GM12878 (cell line): Measurements from ENCODE around the gene PPRC1. TPM values are rescaled to one million over a fixed set of nuclear protein-coding genes. Genes with fewer than 3 reads are reported as not detected.
A peak's percentile ranks its signal among the peaks of the same experiment; 100 is the strongest.

Source experiments
- ATAC-seq: fragments of 200-7000 bp; cut with Tn5 transposase; 3 replicates; pipeline ENCODE4 v1.9.1; 2020; ENCODE audit warnings: mild to moderate bottlenecking, moderate library complexity
- BruUV-seq: library from RNA; stranded (reverse); fragments of 400-500 nt; replicated peaks from 2 replicates; lab custom pipeline; 2021; lab: Mats Ljungman, UMichigan
- CTCF ChIA-PET: fragments of 300-600 bp; sonication (Branson Sonifier 250); formaldehyde crosslinking; extraction: SDS; loops from one replicate; lab custom pipeline; 2021; ENCODE audit warnings: inconsistent platforms; lab: Yijun Ruan, JAX
- POLR2A ChIA-PET: fragments of 350-600 bp; formaldehyde crosslinking; extraction: SDS; loops from one replicate; lab custom pipeline; 2021; ENCODE audit warnings: inconsistent platforms; lab: Charles Lee
- RAD21 ChIA-PET: fragments of 300-600 bp; sonication (Branson Sonifier 250); formaldehyde crosslinking; loops from one replicate; lab custom pipeline; 2023; ENCODE audit warnings: antibody characterized with exemption; ENCODE audit not compliant: unreplicated experiment; lab: Charles Lee
- SMC1A ChIA-PET: fragments of 300-600 bp; sonication (Branson Sonifier 250); formaldehyde crosslinking; loops from one replicate; lab custom pipeline; 2023; ENCODE audit not compliant: unreplicated experiment, uncharacterized antibody; lab: Charles Lee
- DNase-seq: peaks from one replicate; pipeline ENCODE4 v3.0.0-alpha.2; 2011; ENCODE audit warnings: low read depth, low spot score
- FAIRE-seq: peaks from 3 replicates; lab custom pipeline; 2011; peaks lifted over from hg19 to GRCh38; lab: Jason Lieb, UNC
- H2AFZ ChIP-seq: 2 replicates; pipeline ENCODE4 v1.6.0; 2011; ENCODE audit warnings: low read depth, low read length, control low read depth; ENCODE audit not compliant: control insufficient read depth
- H3K27ac ChIP-seq: 2 replicates; pipeline ENCODE4 v1.5.1; 2011; ENCODE audit warnings: control low read depth; ENCODE audit not compliant: control insufficient read depth, insufficient read depth
- H3K27me3 ChIP-seq, 2 experiments: replicated peaks in 1 of 2; 2 replicates each; pipeline versions ENCODE4 v1.6.0 to v1.6.1; 2011; ENCODE audit warnings: low read length in 1 of 2; ENCODE audit not compliant: control insufficient read depth in 2 of 2, insufficient read depth in 2 of 2
- H3K36me3 ChIP-seq, 2 experiments: 2 replicates each; pipeline ENCODE4 v1.5.1; 2011; ENCODE audit warnings: low read length in 1 of 2; ENCODE audit not compliant: control insufficient read depth in 2 of 2, insufficient read depth in 2 of 2
- H3K4me1 ChIP-seq: 2 replicates; pipeline ENCODE4 v1.6.1; 2011; ENCODE audit warnings: mild to moderate bottlenecking, low read length, moderate library complexity, mixed read lengths; ENCODE audit not compliant: control insufficient read depth, insufficient read depth
- H3K4me2 ChIP-seq: 2 replicates; pipeline ENCODE4 v1.6.0; 2011; ENCODE audit warnings: control low read depth; ENCODE audit not compliant: control insufficient read depth, insufficient read depth
- H3K4me3 ChIP-seq: fragments of 200-600 bp; sonication (generic); 2 replicates; pipeline ENCODE4 v1.5.1; 2016
- H3K79me2 ChIP-seq: 2 replicates; pipeline ENCODE4 v1.6.0; 2011; ENCODE audit warnings: low read length; ENCODE audit not compliant: control insufficient read depth, insufficient read depth
- H3K9ac ChIP-seq: 2 replicates; pipeline ENCODE4 v1.8.0; 2011; ENCODE audit warnings: low read length, control low read depth, mixed read lengths; ENCODE audit not compliant: control insufficient read depth, insufficient read depth
- H3K9me3 ChIP-seq: replicated peaks from 3 replicates; pipeline ENCODE4 v1.5.1; 2011; ENCODE audit warnings: mild to moderate bottlenecking, low read length; ENCODE audit not compliant: control insufficient read depth, insufficient read depth
- H4K20me1 ChIP-seq: 2 replicates; pipeline ENCODE4 v1.6.0; 2011; ENCODE audit not compliant: control insufficient read depth, insufficient read depth
- BCL11A ChIP-seq: IDR thresholded peaks from 2 replicates; pipeline ENCODE4 v1.6.1; 2011; ENCODE audit warnings: low read depth, low read length
- RAD21 ChIP-seq: IDR thresholded peaks from 2 replicates; pipeline ENCODE4 v1.6.1; 2011; ENCODE audit warnings: mild to moderate bottlenecking, low read depth, low read length, moderate library complexity; ENCODE audit not compliant: insufficient read depth
- RBBP5 ChIP-seq: fragments of 200-600 bp; sonication (generic); conservative IDR thresholded peaks from 2 replicates; pipeline ENCODE4 v1.6.1; 2016
- WGBS: methylation state at CpG from one replicate; pipeline ENCODE4 v1.1.6; 2016; ENCODE audit warnings: low lambda C conversion rate; ENCODE audit not compliant: insufficient replicate concordance, insufficient coverage; ENCODE audit errors: missing lambda C conversion rate; 5-methylcytosine and 5-hydroxymethylcytosine counted together
- in situ Hi-C: fragments of 300-500 bp; cut with MboI; formaldehyde crosslinking; loops from 9 replicates; pipeline ENCODE4 v1.14.3; 2018; ENCODE audit warnings: mixed read lengths
- intact Hi-C: fragments of 100-400 bp; cut with micrococcal nuclease; formaldehyde crosslinking; loops from one replicate; pipeline ENCODE4 v1.14.2; 2022; ENCODE audit not compliant: unreplicated experiment
- polyA plus RNA-seq, 11 experiments: library from polyadenylated mRNA; depleted of rRNA in 4 of 11; unstranded in 6 of 11; stranded (reverse) in 5 of 11; fragments of >200 nt; fragmentation: Nextera tagmentation in 4 of 11; fragmentation: Illumina TruSeq in 1 of 11; extraction: Ambion mirVana in 4 of 11; extraction: Trizol in 1 of 11; gene quantifications; 1 replicate in 1 of 11; 2 replicates in 10 of 11; pipeline versions ENCODE4 v1.2.1 to v1.2.3, GENCODE V29; 2011 to 2016; ENCODE audit warnings: inconsistent platforms in 2 of 11, missing spikeins in 2 of 11, low read depth in 1 of 11
- total RNA-seq, 4 experiments: library from RNA; depleted of rRNA in 3 of 4; stranded (reverse); fragments of >200 nt in 3 of 4; fragmentation: Illumina TruSeq in 1 of 4; extraction: Trizol in 1 of 4; gene quantifications; 2 replicates each; pipeline versions ENCODE4 v1.2.1 to v1.2.3, GENCODE V29; 2013 to 2021
- TF ChIP-seq, protein P1 (sequence below), 3 experiments: IDR thresholded peaks in 2 of 3; conservative IDR thresholded peaks in 1 of 3; 2 replicates each; pipeline ENCODE4 v1.5.1; 2011; ENCODE audit warnings: low read depth in 3 of 3, low read length in 3 of 3, mild to moderate bottlenecking in 3 of 3, control low read depth in 2 of 3, moderate library complexity in 2 of 3, inconsistent platforms in 1 of 3, mixed read lengths in 1 of 3; ENCODE audit not compliant: control insufficient read depth in 2 of 3, insufficient read depth in 1 of 3; ENCODE audit errors: extremely low read depth in 1 of 3
- TF ChIP-seq, protein P2 (sequence below): fragments of 450-650 bp; IDR thresholded peaks from 2 replicates; pipeline ENCODE4 v1.6.1; 2017; ENCODE audit warnings: mild to moderate bottlenecking, moderate library complexity

Gene PPRC1
- total and polyA plus RNA-seq, 10 of the 15 experiments (the other 5 are each of a cell fraction or from before 2014, with no cell fraction given), result 13.1 to 69.8 (median 32.4) TPM

DNA sequence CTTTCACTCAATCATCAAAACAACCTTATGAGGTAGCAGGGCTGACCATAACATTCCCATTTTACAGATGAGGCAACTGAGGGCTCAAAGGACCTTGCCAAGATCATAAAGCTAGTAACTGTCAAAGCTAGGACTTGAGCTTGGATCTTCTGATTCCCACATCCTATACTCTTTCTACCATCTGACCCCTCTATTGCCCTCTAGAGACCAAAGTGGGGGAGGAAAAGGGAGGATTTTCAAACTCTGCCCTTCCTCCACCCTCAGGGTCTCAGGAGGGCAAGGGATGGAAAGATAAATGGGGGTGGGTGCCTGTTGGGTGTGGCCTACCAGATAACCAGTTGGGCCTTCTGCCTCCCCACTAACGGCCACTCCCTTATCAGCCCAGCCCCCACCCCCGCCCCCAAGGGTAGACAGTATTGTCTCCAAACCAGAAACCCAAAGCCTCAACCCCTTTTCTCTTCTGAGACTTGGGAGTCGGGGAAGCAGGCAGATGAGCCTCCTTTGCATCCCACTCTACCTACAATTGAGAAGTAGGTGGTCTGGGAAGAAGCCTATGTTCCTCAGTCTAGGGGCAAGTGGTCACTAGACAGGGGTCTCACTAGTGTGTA lies 20.5 kb upstream of the PPRC1 start:
- H2AFZ ChIP-seq, result no peak overlapping the region
- in situ Hi-C loops, result no loop called here
- H4K20me1 ChIP-seq, result no peaks in the 10 kb centered on the region
- ChIA-PET RAD21 (interaction anchor here (0.9 kb wide), 1 partner anchor 470 kb away, joined by 3 read pairs; no protein-coding TSS in a partner anchor), CTCF (interaction anchor here (0.6 to 1.4 kb wide), 8 partner anchors 10 to 706 kb away, joined by 3 to 5 read pairs (median 3); no protein-coding TSS in a partner anchor), SMC1A (interaction anchor here (1.4 to 1.6 kb wide), 2 partner anchors 12 to 38 kb away, joined by 4 read pairs; no protein-coding TSS in a partner anchor), POLR2A (interaction anchor here (0.5 kb wide), 1 partner anchor 59 kb away, joined by 4 read pairs; no protein-coding TSS in a partner anchor)
- peaks cover 21 to 31% of the 10 kb centered on the region in 2 experiments for H3K36me3 ChIP-seq
- peak overlapping the region; percentile 94 for H3K4me2 ChIP-seq
- DNase-seq (no peak), ATAC-seq (no peak), FAIRE-seq (peak; percentile 78)
- no TSS peak for BruUV-seq
- peaks cover 52% of the 10 kb centered on the region for H3K79me2 ChIP-seq
- intact Hi-C loops, result no loop called here
- WGBS, result 53% methylated on average over 3 of the region's 3 CpGs
- H3K4me3 ChIP-seq, result peak overlapping the region; percentile 96
- TF ChIP-seq RBBP5 (no peak), RAD21 (0 out of 2 replicates have a peak, but pooled peaks have one; percentile 7), BCL11A (no peak)
- TF ChIP-seq, protein P1, sequence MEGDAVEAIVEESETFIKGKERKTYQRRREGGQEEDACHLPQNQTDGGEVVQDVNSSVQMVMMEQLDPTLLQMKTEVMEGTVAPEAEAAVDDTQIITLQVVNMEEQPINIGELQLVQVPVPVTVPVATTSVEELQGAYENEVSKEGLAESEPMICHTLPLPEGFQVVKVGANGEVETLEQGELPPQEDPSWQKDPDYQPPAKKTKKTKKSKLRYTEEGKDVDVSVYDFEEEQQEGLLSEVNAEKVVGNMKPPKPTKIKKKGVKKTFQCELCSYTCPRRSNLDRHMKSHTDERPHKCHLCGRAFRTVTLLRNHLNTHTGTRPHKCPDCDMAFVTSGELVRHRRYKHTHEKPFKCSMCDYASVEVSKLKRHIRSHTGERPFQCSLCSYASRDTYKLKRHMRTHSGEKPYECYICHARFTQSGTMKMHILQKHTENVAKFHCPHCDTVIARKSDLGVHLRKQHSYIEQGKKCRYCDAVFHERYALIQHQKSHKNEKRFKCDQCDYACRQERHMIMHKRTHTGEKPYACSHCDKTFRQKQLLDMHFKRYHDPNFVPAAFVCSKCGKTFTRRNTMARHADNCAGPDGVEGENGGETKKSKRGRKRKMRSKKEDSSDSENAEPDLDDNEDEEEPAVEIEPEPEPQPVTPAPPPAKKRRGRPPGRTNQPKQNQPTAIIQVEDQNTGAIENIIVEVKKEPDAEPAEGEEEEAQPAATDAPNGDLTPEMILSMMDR (IDR thresholded peaks at IDR 0.05 in 2 of 3, conservative IDR thresholded peaks at IDR 0.05 in 1 of 3; ENCODE audit: control insufficient read depth in 2 of 3, extremely low read depth in 1 of 3, insufficient read depth in 1 of 3, low read depth in 3 of 3, low read length in 3 of 3), result peak; percentile 20 to 36 (median 36); a peak in 5 of 6 replicates
- TF ChIP-seq, protein P2, sequence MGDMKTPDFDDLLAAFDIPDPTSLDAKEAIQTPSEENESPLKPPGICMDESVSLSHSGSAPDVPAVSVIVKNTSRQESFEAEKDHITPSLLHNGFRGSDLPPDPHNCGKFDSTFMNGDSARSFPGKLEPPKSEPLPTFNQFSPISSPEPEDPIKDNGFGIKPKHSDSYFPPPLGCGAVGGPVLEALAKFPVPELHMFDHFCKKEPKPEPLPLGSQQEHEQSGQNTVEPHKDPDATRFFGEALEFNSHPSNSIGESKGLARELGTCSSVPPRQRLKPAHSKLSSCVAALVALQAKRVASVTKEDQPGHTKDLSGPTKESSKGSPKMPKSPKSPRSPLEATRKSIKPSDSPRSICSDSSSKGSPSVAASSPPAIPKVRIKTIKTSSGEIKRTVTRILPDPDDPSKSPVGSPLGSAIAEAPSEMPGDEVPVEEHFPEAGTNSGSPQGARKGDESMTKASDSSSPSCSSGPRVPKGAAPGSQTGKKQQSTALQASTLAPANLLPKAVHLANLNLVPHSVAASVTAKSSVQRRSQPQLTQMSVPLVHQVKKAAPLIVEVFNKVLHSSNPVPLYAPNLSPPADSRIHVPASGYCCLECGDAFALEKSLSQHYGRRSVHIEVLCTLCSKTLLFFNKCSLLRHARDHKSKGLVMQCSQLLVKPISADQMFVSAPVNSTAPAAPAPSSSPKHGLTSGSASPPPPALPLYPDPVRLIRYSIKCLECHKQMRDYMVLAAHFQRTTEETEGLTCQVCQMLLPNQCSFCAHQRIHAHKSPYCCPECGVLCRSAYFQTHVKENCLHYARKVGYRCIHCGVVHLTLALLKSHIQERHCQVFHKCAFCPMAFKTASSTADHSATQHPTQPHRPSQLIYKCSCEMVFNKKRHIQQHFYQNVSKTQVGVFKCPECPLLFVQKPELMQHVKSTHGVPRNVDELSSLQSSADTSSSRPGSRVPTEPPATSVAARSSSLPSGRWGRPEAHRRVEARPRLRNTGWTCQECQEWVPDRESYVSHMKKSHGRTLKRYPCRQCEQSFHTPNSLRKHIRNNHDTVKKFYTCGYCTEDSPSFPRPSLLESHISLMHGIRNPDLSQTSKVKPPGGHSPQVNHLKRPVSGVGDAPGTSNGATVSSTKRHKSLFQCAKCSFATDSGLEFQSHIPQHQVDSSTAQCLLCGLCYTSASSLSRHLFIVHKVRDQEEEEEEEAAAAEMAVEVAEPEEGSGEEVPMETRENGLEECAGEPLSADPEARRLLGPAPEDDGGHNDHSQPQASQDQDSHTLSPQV, result no peak
- no peak overlapping the region for H3K9ac ChIP-seq
- H3K9me3 ChIP-seq, result no peaks in the 10 kb centered on the region
- no peaks in the 10 kb centered on the region for H3K27me3 ChIP-seq
- no peak overlapping the region for H3K27ac ChIP-seq
- H3K4me1 ChIP-seq, result peaks cover 26% of the 10 kb centered on the region
